Endodermal cell (in vitro differentiated cells): Measurements from ENCODE around the gene LPP. TPM values are rescaled to one million over a fixed set of nuclear protein-coding genes. Genes with fewer than 3 reads are reported as not detected.

ENCODE experiments used
- DNase-seq: peaks from one replicate; pipeline ENCODE4 v3.0.0-alpha.2; 2017
- H3K27ac ChIP-seq: 2 replicates; pipeline ENCODE4 v1.5.1; 2013; ENCODE audit warnings: mild to moderate bottlenecking, low read depth, low read length, moderate library complexity
- H3K27me3 ChIP-seq: 2 replicates; pipeline ENCODE4 v1.6.1; 2013; ENCODE audit warnings: mild to moderate bottlenecking, low read length, moderate library complexity; ENCODE audit not compliant: insufficient read depth, control insufficient read depth, poor library complexity, severe bottlenecking
- H3K36me3 ChIP-seq: 2 replicates; pipeline ENCODE4 v1.7.0; 2013; ENCODE audit warnings: mild to moderate bottlenecking, low read length, moderate library complexity; ENCODE audit not compliant: control insufficient read depth, insufficient read depth
- H3K4me1 ChIP-seq: one replicate; pipeline ENCODE4 v1.7.0; 2013; ENCODE audit warnings: low read length; ENCODE audit not compliant: control insufficient read depth, insufficient read depth
- H3K4me3 ChIP-seq: 2 replicates; pipeline ENCODE4 v1.5.1; 2013; ENCODE audit warnings: mild to moderate bottlenecking, low read length, moderate library complexity
- H3K9ac ChIP-seq: 2 replicates; pipeline ENCODE4 v1.6.1; 2013; ENCODE audit warnings: mild to moderate bottlenecking, low read length, moderate library complexity; ENCODE audit not compliant: poor library complexity, severe bottlenecking; ENCODE audit errors: extremely low read depth
- H3K9me3 ChIP-seq: 2 replicates; pipeline ENCODE4 v1.6.1; 2013; ENCODE audit warnings: mild to moderate bottlenecking, low read length, moderate library complexity; ENCODE audit not compliant: control insufficient read depth
- H3K27ac Mint-ChIP-seq: 2 replicates; pipeline ENCODE4 v1.8.0; 2020; ENCODE audit warnings: mixed read lengths
- H3K27me3 Mint-ChIP-seq: 2 replicates; pipeline ENCODE4 v1.8.0; 2021; ENCODE audit warnings: mild to moderate bottlenecking, mixed read lengths; ENCODE audit not compliant: insufficient read depth
- H3K36me3 Mint-ChIP-seq: 2 replicates; pipeline ENCODE4 v1.8.0; 2020; ENCODE audit warnings: low read depth, mixed read lengths
- H3K4me1 Mint-ChIP-seq: 2 replicates; pipeline ENCODE4 v1.8.0; 2020; ENCODE audit warnings: mixed read lengths
- H3K4me3 Mint-ChIP-seq: 2 replicates; pipeline ENCODE4 v1.8.0; 2020; ENCODE audit warnings: mild to moderate bottlenecking, moderate library complexity, mixed read lengths
- H3K9me3 Mint-ChIP-seq: 2 replicates; pipeline ENCODE4 v1.8.0; 2020; ENCODE audit warnings: mild to moderate bottlenecking, mixed read lengths
- whole genome bisulfite sequencing, 2 experiments: methylation state at CpG; one replicate each; pipeline versions ENCODE4 v1.1.5 to v1.1.7; 2013; ENCODE audit warnings: missing lambda C conversion rate in 2 of 2, mixed read lengths in 1 of 2; ENCODE audit not compliant: insufficient coverage in 1 of 2, insufficient read length in 1 of 2; 5-methylcytosine and 5-hydroxymethylcytosine counted together
- total RNA-seq, 2 donors: library from RNA; stranded (reverse); fragmentation: NEBNext Ultra II Directional in 1 of 2; extraction: Animal tissue kit (Norgen Biotek cat#: 25700) in 1 of 2; gene quantifications; 2 replicates in 1 of 2; 3 replicates in 1 of 2; pipeline ENCODE4 v1.2.1, GENCODE V29; 2021
- TF ChIP-seq, protein P1 (sequence below): fragments of 200-600 bp; sonication (generic); conservative IDR thresholded peaks from 2 replicates; pipeline ENCODE4 v1.5.0; 2021; ENCODE audit warnings: antibody characterized with exemption, mild to moderate bottlenecking

LPP gene
- total RNA-seq, 2 donors from 2014 or later = 78.0 to 105 TPM

- peaks cover 17% of the 10 kb centered on the region for H3K36me3 Mint-ChIP-seq
- H3K36me3 ChIP-seq = peaks cover 70% of the 10 kb centered on the region
- no peaks in the 10 kb centered on the region for H3K4me1 ChIP-seq
- TF ChIP-seq, protein P1, sequence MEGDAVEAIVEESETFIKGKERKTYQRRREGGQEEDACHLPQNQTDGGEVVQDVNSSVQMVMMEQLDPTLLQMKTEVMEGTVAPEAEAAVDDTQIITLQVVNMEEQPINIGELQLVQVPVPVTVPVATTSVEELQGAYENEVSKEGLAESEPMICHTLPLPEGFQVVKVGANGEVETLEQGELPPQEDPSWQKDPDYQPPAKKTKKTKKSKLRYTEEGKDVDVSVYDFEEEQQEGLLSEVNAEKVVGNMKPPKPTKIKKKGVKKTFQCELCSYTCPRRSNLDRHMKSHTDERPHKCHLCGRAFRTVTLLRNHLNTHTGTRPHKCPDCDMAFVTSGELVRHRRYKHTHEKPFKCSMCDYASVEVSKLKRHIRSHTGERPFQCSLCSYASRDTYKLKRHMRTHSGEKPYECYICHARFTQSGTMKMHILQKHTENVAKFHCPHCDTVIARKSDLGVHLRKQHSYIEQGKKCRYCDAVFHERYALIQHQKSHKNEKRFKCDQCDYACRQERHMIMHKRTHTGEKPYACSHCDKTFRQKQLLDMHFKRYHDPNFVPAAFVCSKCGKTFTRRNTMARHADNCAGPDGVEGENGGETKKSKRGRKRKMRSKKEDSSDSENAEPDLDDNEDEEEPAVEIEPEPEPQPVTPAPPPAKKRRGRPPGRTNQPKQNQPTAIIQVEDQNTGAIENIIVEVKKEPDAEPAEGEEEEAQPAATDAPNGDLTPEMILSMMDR = no peak
- no peaks in the 10 kb centered on the region for H3K9me3 Mint-ChIP-seq
- no peak overlapping the region for H3K27ac ChIP-seq
- H3K4me1 Mint-ChIP-seq = no peaks in the 10 kb centered on the region
- no peak overlapping the region for H3K4me3 Mint-ChIP-seq
- no peak overlapping the region for H3K4me3 ChIP-seq
- no peak overlapping the region for H3K27ac Mint-ChIP-seq
- H3K27me3 Mint-ChIP-seq = no peaks in the 10 kb centered on the region
- no peak overlapping the region for H3K9ac ChIP-seq
- no peaks in the 10 kb centered on the region for H3K9me3 ChIP-seq
- no peak for DNase-seq
- WGBS, 2 experiments = 96 to 100% methylated on average over 1 to 3 of the region's 3 CpGs
- no peaks in the 10 kb centered on the region for H3K27me3 ChIP-seq
Measured at GRCh38 chr3:188876370-188876769, 722.4 kb downstream of the LPP start.

- TF ChIP-seq, protein P1 = no peak
- peaks cover 76% of the 10 kb centered on the region for H3K36me3 ChIP-seq
- no peaks in the 10 kb centered on the region for H3K27me3 ChIP-seq
- no peaks in the 10 kb centered on the region for H3K4me1 Mint-ChIP-seq
- H3K9ac ChIP-seq = no peak overlapping the region
- WGBS, 2 experiments = 82 to 91% methylated on average over 3 of the region's 3 CpGs
- no peaks in the 10 kb centered on the region for H3K9me3 ChIP-seq
- no peak overlapping the region for H3K4me3 ChIP-seq
- peaks cover 24% of the 10 kb centered on the region for H3K36me3 Mint-ChIP-seq
- H3K4me3 Mint-ChIP-seq = no peak overlapping the region
- no peak for DNase-seq
- H3K4me1 ChIP-seq = no peaks in the 10 kb centered on the region
- H3K27ac Mint-ChIP-seq = no peak overlapping the region
- no peaks in the 10 kb centered on the region for H3K27me3 Mint-ChIP-seq
- H3K27ac ChIP-seq = no peak overlapping the region
- H3K9me3 Mint-ChIP-seq = no peaks in the 10 kb centered on the region
Measured at GRCh38 chr3:188877381-188877780, 723.4 kb downstream of the LPP start.

GRCh38 chr3:188878076-188878475 is 724.1 kb downstream of the LPP start:
- Mint-ChIP-seq H3K27ac (no peak overlapping the region), H3K4me3 (no peak overlapping the region)

More at GRCh38 chr3:188878076-188878475, 724.1 kb downstream of the LPP start:
- Mint-ChIP-seq H3K9me3 (no peaks in the 10 kb centered on the region), H3K4me1 (no peaks in the 10 kb centered on the region), H3K27me3 (no peaks in the 10 kb centered on the region), H3K36me3 (peaks cover 29% of the 10 kb centered on the region)
- Histone ChIP-seq H3K27me3 (no peaks in the 10 kb centered on the region), H3K27ac (no peak overlapping the region), H3K9me3 (no peaks in the 10 kb centered on the region), H3K9ac (no peak overlapping the region), H3K4me3 (no peak overlapping the region), H3K36me3 (peaks cover 77% of the 10 kb centered on the region), H3K4me1 (no peaks in the 10 kb centered on the region)
- TF ChIP-seq, protein P1 = no peak
- WGBS, 2 experiments = 90 to 96% methylated on average over 2 of the region's 2 CpGs
- DNase-seq = no peak
